Measurements from ENCODE around the gene ARHGAP6.

ARHGAP6 gene

GRCh38 chrX:11449613-11450012 is 216.1 kb downstream of the ARHGAP6 start:
- no peak overlapping the region for H3K4me3 ChIP-seq (ENCODE audit: low read depth in 1 of 2, low read length in 2 of 2)
- H3K27ac ChIP-seq (ENCODE audit: low read depth, low read length): no peak overlapping the region
- no peak overlapping the region for H3K9ac ChIP-seq (ENCODE audit: low read length)
- peaks cover 26% of the 10 kb centered on the region for H3K4me1 ChIP-seq (ENCODE audit: insufficient read depth, low read length)
- no peaks in the 10 kb centered on the region for H3K27me3 ChIP-seq (ENCODE audit: control insufficient read depth in 1 of 2, insufficient read depth in 2 of 2, low read length in 2 of 2)
- H3K36me3 ChIP-seq (ENCODE audit: insufficient read depth, low read length): no peaks in the 10 kb centered on the region
- H3K9me3 ChIP-seq (ENCODE audit: low read length): no peaks in the 10 kb centered on the region

GRCh38 chrX:11447418-11447817 is 218.3 kb downstream of the ARHGAP6 start:
- no peaks in the 10 kb centered on the region for H3K27me3 ChIP-seq (ENCODE audit: control insufficient read depth in 1 of 2, insufficient read depth in 2 of 2, low read length in 2 of 2)
- no peak overlapping the region for H3K9ac ChIP-seq (ENCODE audit: low read length)
- H3K4me3 ChIP-seq (ENCODE audit: low read depth in 1 of 2, low read length in 2 of 2): no peak overlapping the region
- no peaks in the 10 kb centered on the region for H3K36me3 ChIP-seq (ENCODE audit: insufficient read depth, low read length)
- peaks cover 26% of the 10 kb centered on the region for H3K4me1 ChIP-seq (ENCODE audit: insufficient read depth, low read length)
- H3K27ac ChIP-seq (ENCODE audit: low read depth, low read length): no peak overlapping the region
- no peaks in the 10 kb centered on the region for H3K9me3 ChIP-seq (ENCODE audit: low read length)

DNA sequence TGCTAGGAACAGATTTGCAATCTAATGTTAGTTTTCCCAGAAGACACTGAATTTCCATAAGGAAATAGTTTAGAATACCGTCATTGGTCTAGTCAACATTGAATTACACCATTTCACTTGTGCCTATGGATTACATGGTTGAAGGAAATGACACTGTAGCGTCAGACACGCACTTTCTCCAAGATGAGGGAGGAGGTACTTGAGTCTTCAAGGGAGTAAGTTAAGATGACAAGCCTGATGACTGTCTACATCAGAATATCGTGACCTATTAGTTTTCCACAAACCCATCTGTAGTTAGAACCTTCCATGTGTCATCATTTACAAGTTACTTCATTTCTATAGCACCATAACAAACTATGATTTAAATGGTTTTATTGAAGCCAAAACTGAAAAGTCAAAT is 218.8 kb downstream of the ARHGAP6 start:
- Histone ChIP-seq H3K9me3 (ENCODE audit: low read length) (no peaks in the 10 kb centered on the region), H3K4me1 (ENCODE audit: insufficient read depth, low read length) (peaks cover 26% of the 10 kb centered on the region), H3K4me3 (ENCODE audit: low read depth in 1 of 2, low read length in 2 of 2) (no peak overlapping the region), H3K36me3 (ENCODE audit: insufficient read depth, low read length) (no peaks in the 10 kb centered on the region), H3K27ac (ENCODE audit: low read depth, low read length) (no peak overlapping the region), H3K9ac (ENCODE audit: low read length) (no peak overlapping the region), H3K27me3 (ENCODE audit: control insufficient read depth in 1 of 2, insufficient read depth in 2 of 2, low read length in 2 of 2) (no peaks in the 10 kb centered on the region)

- Histone ChIP-seq H3K9ac (ENCODE audit: low read length) (no peak overlapping the region), H3K36me3 (ENCODE audit: insufficient read depth, low read length) (no peaks in the 10 kb centered on the region), H3K27me3 (ENCODE audit: control insufficient read depth in 1 of 2, insufficient read depth in 2 of 2, low read length in 2 of 2) (no peaks in the 10 kb centered on the region), H3K9me3 (ENCODE audit: low read length) (no peaks in the 10 kb centered on the region), H3K27ac (ENCODE audit: low read depth, low read length) (no peak overlapping the region), H3K4me3 (ENCODE audit: low read depth in 1 of 2, low read length in 2 of 2) (no peak overlapping the region), H3K4me1 (ENCODE audit: insufficient read depth, low read length) (peaks cover 26% of the 10 kb centered on the region)
These were observed 219.4 kb downstream of the ARHGAP6 start for GRCh38 chrX:11446336-11446735.

- H3K9ac ChIP-seq (ENCODE audit: low read length): no peak overlapping the region
- no peaks in the 10 kb centered on the region for H3K36me3 ChIP-seq (ENCODE audit: insufficient read depth, low read length)
- H3K27me3 ChIP-seq (ENCODE audit: control insufficient read depth in 1 of 2, insufficient read depth in 2 of 2, low read length in 2 of 2): no peaks in the 10 kb centered on the region
- H3K4me1 ChIP-seq (ENCODE audit: insufficient read depth, low read length): peaks cover 22% of the 10 kb centered on the region
- no peak overlapping the region for H3K4me3 ChIP-seq (ENCODE audit: low read depth in 1 of 2, low read length in 2 of 2)
- no peak overlapping the region for H3K27ac ChIP-seq (ENCODE audit: low read depth, low read length)
- H3K9me3 ChIP-seq (ENCODE audit: low read length): no peaks in the 10 kb centered on the region
These were observed 220.2 kb downstream of the ARHGAP6 start for GRCh38 chrX:11445540-11445939.

DNA sequence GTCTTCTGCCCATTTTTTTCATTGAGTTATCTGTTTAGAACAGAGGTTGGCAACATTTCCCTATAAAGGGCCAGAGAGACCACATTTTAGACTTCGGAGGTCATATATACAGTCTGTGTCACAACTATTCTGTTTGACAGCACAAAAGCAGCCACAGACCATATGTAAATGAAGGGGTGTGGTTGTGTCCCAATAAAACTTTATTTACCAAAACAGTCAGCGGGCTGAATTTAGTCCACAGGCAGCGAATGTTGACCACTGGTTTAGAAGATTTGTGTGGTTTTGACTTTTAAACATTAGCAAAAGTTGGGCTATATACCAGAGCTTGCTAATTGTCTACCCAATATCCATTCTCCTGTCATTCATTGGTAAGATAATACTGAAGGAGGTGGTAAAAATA is 221.7 kb downstream of the ARHGAP6 start:
- Histone ChIP-seq H3K27ac (ENCODE audit: low read depth, low read length) (no peak overlapping the region), H3K27me3 (ENCODE audit: control insufficient read depth in 1 of 2, insufficient read depth in 2 of 2, low read length in 2 of 2) (no peaks in the 10 kb centered on the region), H3K9ac (ENCODE audit: low read length) (no peak overlapping the region), H3K4me1 (ENCODE audit: insufficient read depth, low read length) (peaks cover 21% of the 10 kb centered on the region), H3K9me3 (ENCODE audit: low read length) (no peaks in the 10 kb centered on the region), H3K36me3 (ENCODE audit: insufficient read depth, low read length) (no peaks in the 10 kb centered on the region), H3K4me3 (ENCODE audit: low read depth in 1 of 2, low read length in 2 of 2) (no peak overlapping the region)

DNA sequence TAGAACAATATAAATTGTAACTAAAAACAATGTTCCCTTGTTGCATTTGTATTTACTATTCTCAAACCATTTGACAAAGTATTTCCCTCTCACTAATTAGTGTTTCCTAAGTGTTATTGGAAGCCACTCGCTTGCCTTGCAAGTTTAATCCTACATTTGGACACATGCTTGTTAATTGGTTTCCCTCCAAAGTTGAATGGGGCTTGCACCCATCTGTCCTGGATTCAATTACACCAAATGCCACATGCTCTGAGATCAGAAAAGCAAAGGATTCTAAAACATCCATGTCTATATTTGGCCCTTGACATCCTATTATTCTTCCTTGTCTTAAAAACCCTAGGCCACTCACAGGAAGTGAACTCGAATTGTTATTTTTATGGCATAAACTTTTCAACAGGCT is 225.9 kb downstream of the ARHGAP6 start:
- Histone ChIP-seq H3K36me3 (ENCODE audit: insufficient read depth, low read length) (no peaks in the 10 kb centered on the region), H3K27ac (ENCODE audit: low read depth, low read length) (peak overlapping the region; percentile 35), H3K9ac (ENCODE audit: low read length) (no peak overlapping the region), H3K27me3 (ENCODE audit: control insufficient read depth in 1 of 2, insufficient read depth in 2 of 2, low read length in 2 of 2) (no peaks in the 10 kb centered on the region), H3K4me3 (ENCODE audit: low read depth in 1 of 2, low read length in 2 of 2) (no peak overlapping the region), H3K4me1 (ENCODE audit: insufficient read depth, low read length) (peaks cover 28% of the 10 kb centered on the region), H3K9me3 (ENCODE audit: low read length) (no peaks in the 10 kb centered on the region)

DNA sequence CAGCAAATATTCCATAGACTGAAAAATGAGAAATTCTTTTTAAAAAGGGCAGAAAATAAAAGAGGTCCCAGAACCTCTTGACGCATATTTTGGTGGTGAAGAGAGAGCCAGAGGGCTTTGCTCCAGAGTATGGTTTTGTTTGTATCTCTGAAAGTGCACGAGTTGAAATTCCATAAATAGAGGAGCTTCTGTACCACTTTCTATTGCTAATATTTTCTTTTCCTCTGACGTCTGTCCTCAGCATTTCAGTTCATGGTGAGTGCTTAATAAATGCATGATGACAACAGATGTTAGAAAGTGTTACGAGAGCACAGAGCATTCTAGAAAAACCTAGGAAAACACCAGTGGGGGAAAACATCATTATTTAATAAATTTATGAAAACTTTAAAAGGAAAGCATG is 227.0 kb downstream of the ARHGAP6 start:
- H3K27ac ChIP-seq (ENCODE audit: low read depth, low read length): peak overlapping the region; percentile 35
- H3K27me3 ChIP-seq (ENCODE audit: control insufficient read depth in 1 of 2, insufficient read depth in 2 of 2, low read length in 2 of 2): no peaks in the 10 kb centered on the region
- H3K4me3 ChIP-seq (ENCODE audit: low read depth in 1 of 2, low read length in 2 of 2): no peak overlapping the region
- H3K36me3 ChIP-seq (ENCODE audit: insufficient read depth, low read length): no peaks in the 10 kb centered on the region
- peaks cover 39% of the 10 kb centered on the region for H3K4me1 ChIP-seq (ENCODE audit: insufficient read depth, low read length)
- H3K9ac ChIP-seq (ENCODE audit: low read length): no peak overlapping the region
- no peaks in the 10 kb centered on the region for H3K9me3 ChIP-seq (ENCODE audit: low read length)

DNA sequence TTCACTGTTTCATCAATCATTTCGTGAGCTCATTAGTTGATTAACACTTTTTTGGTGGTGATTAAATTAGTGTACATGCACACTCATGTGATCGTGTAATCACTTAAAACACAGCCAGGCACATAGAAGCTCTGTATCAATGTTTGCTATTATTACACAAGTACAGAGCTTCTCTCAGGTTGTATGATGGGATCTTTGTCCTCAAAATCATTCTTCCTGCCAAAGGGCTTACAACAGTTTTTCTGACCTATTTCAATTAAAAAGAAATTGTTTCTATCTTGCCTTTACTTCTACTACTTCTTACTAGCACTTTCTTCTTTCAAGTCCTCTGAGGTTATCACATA is 227.4 kb downstream of the ARHGAP6 start:
- no peak overlapping the region for H3K9ac ChIP-seq (ENCODE audit: low read length)
- H3K4me3 ChIP-seq (ENCODE audit: low read depth in 1 of 2, low read length in 2 of 2): no peak overlapping the region
- peaks cover 39% of the 10 kb centered on the region for H3K4me1 ChIP-seq (ENCODE audit: insufficient read depth, low read length)
- no peaks in the 10 kb centered on the region for H3K36me3 ChIP-seq (ENCODE audit: insufficient read depth, low read length)
- no peaks in the 10 kb centered on the region for H3K9me3 ChIP-seq (ENCODE audit: low read length)
- H3K27me3 ChIP-seq (ENCODE audit: control insufficient read depth in 1 of 2, insufficient read depth in 2 of 2, low read length in 2 of 2): no peaks in the 10 kb centered on the region
- peak overlapping the region; percentile 27 for H3K27ac ChIP-seq (ENCODE audit: low read depth, low read length)

GRCh38 chrX:11437642-11438379 is 227.9 kb downstream of the ARHGAP6 start:
- Histone ChIP-seq H3K4me1 (ENCODE audit: insufficient read depth, low read length) (peaks cover 42% of the 10 kb centered on the region), H3K9ac (ENCODE audit: low read length) (no peak overlapping the region), H3K27ac (ENCODE audit: low read depth, low read length) (peak overlapping the region; percentile 27), H3K9me3 (ENCODE audit: low read length) (no peaks in the 10 kb centered on the region), H3K4me3 (ENCODE audit: low read depth in 1 of 2, low read length in 2 of 2) (no peak overlapping the region), H3K36me3 (ENCODE audit: insufficient read depth, low read length) (no peaks in the 10 kb centered on the region), H3K27me3 (ENCODE audit: control insufficient read depth in 1 of 2, insufficient read depth in 2 of 2, low read length in 2 of 2) (no peaks in the 10 kb centered on the region)

- Histone ChIP-seq H3K4me1 (ENCODE audit: insufficient read depth, low read length) (peaks cover 47% of the 10 kb centered on the region), H3K9me3 (ENCODE audit: low read length) (no peaks in the 10 kb centered on the region), H3K9ac (ENCODE audit: low read length) (no peak overlapping the region), H3K4me3 (ENCODE audit: low read depth in 1 of 2, low read length in 2 of 2) (no peak overlapping the region), H3K27ac (ENCODE audit: low read depth, low read length) (peak overlapping the region; percentile 36), H3K27me3 (ENCODE audit: control insufficient read depth in 1 of 2, insufficient read depth in 2 of 2, low read length in 2 of 2) (no peaks in the 10 kb centered on the region), H3K36me3 (ENCODE audit: insufficient read depth, low read length) (no peaks in the 10 kb centered on the region)
These were observed 230.2 kb downstream of the ARHGAP6 start for GRCh38 chrX:11435568-11435967.

DNA sequence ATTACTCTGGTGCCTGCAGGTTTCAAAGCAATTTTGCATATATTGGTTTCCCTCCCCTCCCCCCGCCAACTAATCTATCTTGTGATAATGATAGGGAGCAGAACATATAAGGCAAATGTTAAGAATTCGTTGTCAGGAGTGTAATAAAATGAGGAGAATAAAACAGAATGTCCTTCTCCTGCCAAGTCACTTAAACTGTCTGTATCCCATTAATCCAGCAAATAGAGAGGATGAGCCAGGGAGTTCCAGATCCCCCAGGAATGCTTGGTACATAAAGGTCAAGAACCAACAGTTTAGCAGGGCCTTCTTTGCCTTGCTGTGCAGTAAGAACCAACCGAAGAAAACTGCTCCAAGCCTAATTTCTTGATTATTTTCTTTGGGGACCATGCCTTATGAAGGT is 231.1 kb downstream of the ARHGAP6 start:
- H3K9me3 ChIP-seq (ENCODE audit: low read length): no peaks in the 10 kb centered on the region
- H3K36me3 ChIP-seq (ENCODE audit: insufficient read depth, low read length): no peaks in the 10 kb centered on the region
- no peak overlapping the region for H3K4me3 ChIP-seq (ENCODE audit: low read depth in 1 of 2, low read length in 2 of 2)
- peaks cover 46% of the 10 kb centered on the region for H3K4me1 ChIP-seq (ENCODE audit: insufficient read depth, low read length)
- H3K9ac ChIP-seq (ENCODE audit: low read length): no peak overlapping the region
- no peaks in the 10 kb centered on the region for H3K27me3 ChIP-seq (ENCODE audit: control insufficient read depth in 1 of 2, insufficient read depth in 2 of 2, low read length in 2 of 2)
- H3K27ac ChIP-seq (ENCODE audit: low read depth, low read length): peak overlapping the region; percentile 54
